Stomach (tissue), 4 donors: ENCODE measurements around the gene GRB14.

Experiments
- EP300 ChIP-seq: sonication (generic); formaldehyde crosslinking; IDR thresholded peaks from one replicate; pipeline ENCODE4 v1.6.1; 2017; ENCODE audit warnings: antibody characterized with exemption
- POLR2A ChIP-seq, 4 donors: fragments of 450-650 bp; IDR thresholded peaks; one replicate each; pipeline ENCODE4 v1.6.1; 2016; ENCODE audit warnings: antibody characterized with exemption in 4 of 4, control low read depth in 2 of 4, mild to moderate bottlenecking in 1 of 4, moderate library complexity in 1 of 4
- POLR2AphosphoS5 ChIP-seq, 3 donors: sonication (generic); formaldehyde crosslinking; IDR thresholded peaks; one replicate each; pipeline ENCODE4 v1.6.1; 2016; ENCODE audit warnings: antibody characterized with exemption in 3 of 3
- TF ChIP-seq, protein P1 (sequence below), 7 experiments: fragments of 450-650 bp in 4 of 7; fragments of 200-600 bp in 3 of 7; sonication (generic) in 3 of 7; IDR thresholded peaks; one replicate each; pipeline ENCODE4 v1.5.1; 2016 to 2019; ENCODE audit warnings: antibody characterized with exemption in 7 of 7, control low read depth in 2 of 7, mild to moderate bottlenecking in 1 of 7

DNA sequence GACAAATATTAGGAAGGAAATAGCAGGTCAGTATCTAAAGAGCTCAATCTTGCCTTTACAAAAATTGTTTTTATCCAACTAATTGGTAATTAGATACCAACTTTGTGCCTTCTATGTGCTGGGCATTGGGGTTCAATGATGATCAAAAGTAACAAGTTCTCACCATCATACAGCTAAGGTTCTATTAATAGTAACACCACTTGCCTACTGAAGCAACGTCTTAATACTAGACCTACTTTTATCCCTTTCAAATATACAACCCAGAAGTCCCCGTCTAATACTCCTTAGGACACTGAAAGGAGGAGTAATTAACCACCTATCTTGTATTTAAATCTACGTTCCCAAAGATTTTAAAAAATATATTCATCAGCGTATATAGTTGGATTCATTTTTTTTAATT lies 59.3 kb downstream of the GRB14 start:
- TF ChIP-seq, protein P1, sequence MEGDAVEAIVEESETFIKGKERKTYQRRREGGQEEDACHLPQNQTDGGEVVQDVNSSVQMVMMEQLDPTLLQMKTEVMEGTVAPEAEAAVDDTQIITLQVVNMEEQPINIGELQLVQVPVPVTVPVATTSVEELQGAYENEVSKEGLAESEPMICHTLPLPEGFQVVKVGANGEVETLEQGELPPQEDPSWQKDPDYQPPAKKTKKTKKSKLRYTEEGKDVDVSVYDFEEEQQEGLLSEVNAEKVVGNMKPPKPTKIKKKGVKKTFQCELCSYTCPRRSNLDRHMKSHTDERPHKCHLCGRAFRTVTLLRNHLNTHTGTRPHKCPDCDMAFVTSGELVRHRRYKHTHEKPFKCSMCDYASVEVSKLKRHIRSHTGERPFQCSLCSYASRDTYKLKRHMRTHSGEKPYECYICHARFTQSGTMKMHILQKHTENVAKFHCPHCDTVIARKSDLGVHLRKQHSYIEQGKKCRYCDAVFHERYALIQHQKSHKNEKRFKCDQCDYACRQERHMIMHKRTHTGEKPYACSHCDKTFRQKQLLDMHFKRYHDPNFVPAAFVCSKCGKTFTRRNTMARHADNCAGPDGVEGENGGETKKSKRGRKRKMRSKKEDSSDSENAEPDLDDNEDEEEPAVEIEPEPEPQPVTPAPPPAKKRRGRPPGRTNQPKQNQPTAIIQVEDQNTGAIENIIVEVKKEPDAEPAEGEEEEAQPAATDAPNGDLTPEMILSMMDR (IDR thresholded peaks at IDR 0.05) = no peak
- no peak for TF ChIP-seq POLR2A (IDR thresholded peaks at IDR 0.05)
- TF ChIP-seq EP300 = no peak
- TF ChIP-seq POLR2AphosphoS5 (IDR thresholded peaks at IDR 0.05) = no peak
